Vagina (tissue), 2 donors: Measurements from ENCODE around the gene KRT74.

ENCODE experiments used
- POLR2A ChIP-seq, 2 donors: fragments of 450-650 bp; IDR thresholded peaks; one replicate each; pipeline ENCODE4 v1.6.1; 2017; ENCODE audit warnings: antibody characterized with exemption in 2 of 2, mild to moderate bottlenecking in 2 of 2, moderate library complexity in 2 of 2
- POLR2AphosphoS5 ChIP-seq, 2 donors: sonication (generic); formaldehyde crosslinking; IDR thresholded peaks; one replicate each; pipeline ENCODE4 v1.9.0; 2017; ENCODE audit warnings: antibody characterized with exemption in 2 of 2, mild to moderate bottlenecking in 2 of 2, low read depth in 1 of 2; ENCODE audit not compliant: insufficient read depth in 1 of 2
- TF ChIP-seq, protein P1 (sequence below), 3 experiments: fragments of 450-650 bp in 2 of 3; fragments of 200-600 bp in 1 of 3; sonication (generic) in 1 of 3; IDR thresholded peaks; one replicate each; pipeline ENCODE4 v1.5.1; 2017 to 2019; ENCODE audit warnings: antibody characterized with exemption in 3 of 3, mild to moderate bottlenecking in 2 of 3, moderate library complexity in 2 of 3

DNA sequence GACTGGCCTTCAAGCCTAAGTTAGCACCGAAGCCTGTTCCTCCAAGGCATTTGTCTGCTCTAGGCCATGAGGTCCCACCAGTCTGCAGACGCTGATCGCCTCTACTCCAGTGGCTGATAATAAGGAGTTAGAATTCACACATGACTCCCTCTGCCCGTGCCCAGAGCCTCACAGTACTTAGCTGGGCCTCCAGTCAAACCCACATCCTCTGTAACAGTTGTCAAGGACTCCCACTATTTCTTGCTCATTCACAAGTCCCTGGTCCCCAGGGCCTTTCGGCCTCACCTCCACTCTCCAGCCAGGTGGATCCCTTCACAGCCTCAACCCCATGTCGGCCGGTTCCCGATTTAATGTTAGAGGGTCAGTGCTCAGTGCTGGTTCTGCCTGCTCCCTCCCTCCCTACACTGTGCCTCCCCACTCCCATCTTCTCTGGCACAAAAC is 47.1 kb downstream of the KRT74 start:
- TF ChIP-seq, protein P1, sequence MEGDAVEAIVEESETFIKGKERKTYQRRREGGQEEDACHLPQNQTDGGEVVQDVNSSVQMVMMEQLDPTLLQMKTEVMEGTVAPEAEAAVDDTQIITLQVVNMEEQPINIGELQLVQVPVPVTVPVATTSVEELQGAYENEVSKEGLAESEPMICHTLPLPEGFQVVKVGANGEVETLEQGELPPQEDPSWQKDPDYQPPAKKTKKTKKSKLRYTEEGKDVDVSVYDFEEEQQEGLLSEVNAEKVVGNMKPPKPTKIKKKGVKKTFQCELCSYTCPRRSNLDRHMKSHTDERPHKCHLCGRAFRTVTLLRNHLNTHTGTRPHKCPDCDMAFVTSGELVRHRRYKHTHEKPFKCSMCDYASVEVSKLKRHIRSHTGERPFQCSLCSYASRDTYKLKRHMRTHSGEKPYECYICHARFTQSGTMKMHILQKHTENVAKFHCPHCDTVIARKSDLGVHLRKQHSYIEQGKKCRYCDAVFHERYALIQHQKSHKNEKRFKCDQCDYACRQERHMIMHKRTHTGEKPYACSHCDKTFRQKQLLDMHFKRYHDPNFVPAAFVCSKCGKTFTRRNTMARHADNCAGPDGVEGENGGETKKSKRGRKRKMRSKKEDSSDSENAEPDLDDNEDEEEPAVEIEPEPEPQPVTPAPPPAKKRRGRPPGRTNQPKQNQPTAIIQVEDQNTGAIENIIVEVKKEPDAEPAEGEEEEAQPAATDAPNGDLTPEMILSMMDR (IDR thresholded peaks at IDR 0.05) = no peak
- TF ChIP-seq POLR2AphosphoS5 (IDR thresholded peaks at IDR 0.05; ENCODE audit: insufficient read depth in 1 of 2, low read depth in 1 of 2) (no peak), POLR2A (IDR thresholded peaks at IDR 0.05) (no peak)
